Skeletal muscle tissue (tissue), 4 donors: ENCODE results near the gene TTN. TPM values are rescaled to one million over a fixed set of nuclear protein-coding genes. Genes with fewer than 3 reads are reported as not detected.

Experiments used
- H3K27ac ChIP-seq: one replicate; pipeline ENCODE4 v1.7.0; 2013; ENCODE audit warnings: mild to moderate bottlenecking, low read depth, low read length, inconsistent platforms
- H3K27me3 ChIP-seq, 3 donors: one replicate each; pipeline ENCODE4 v1.7.0; 2013; ENCODE audit warnings: low read length in 3 of 3; ENCODE audit not compliant: control insufficient read depth in 3 of 3, insufficient read depth in 3 of 3
- H3K36me3 ChIP-seq, 3 donors: one replicate each; pipeline ENCODE4 v1.7.0; 2013; ENCODE audit warnings: low read length in 3 of 3; ENCODE audit not compliant: control insufficient read depth in 3 of 3, insufficient read depth in 3 of 3
- H3K4me1 ChIP-seq, 3 donors: one replicate each; pipeline ENCODE4 v1.7.0; 2013; ENCODE audit warnings: low read length in 3 of 3, mild to moderate bottlenecking in 3 of 3; ENCODE audit not compliant: control insufficient read depth in 3 of 3, insufficient read depth in 3 of 3
- H3K4me3 ChIP-seq, 3 donors: one replicate each; pipeline ENCODE4 v1.7.0; 2013; ENCODE audit warnings: low read length in 3 of 3
- H3K9ac ChIP-seq, 3 donors: one replicate each; pipeline ENCODE4 v1.7.0; 2013; ENCODE audit warnings: low read length in 3 of 3, mild to moderate bottlenecking in 3 of 3, moderate library complexity in 2 of 3, low read depth in 1 of 3
- H3K9me3 ChIP-seq, 3 donors: one replicate each; pipeline ENCODE4 v1.7.0; 2013; ENCODE audit warnings: low read length in 3 of 3; ENCODE audit not compliant: control insufficient read depth in 3 of 3
- total RNA-seq: library from RNA; depleted of rRNA; stranded (reverse); fragments of >200 nt; gene quantifications from one replicate; pipeline ENCODE4 v1.2.3, GENCODE V29; 2014
- donor health status: Osteomylitis.

The TTN gene
- total RNA-seq, 1 donor from 2014 or later, result 2,245 TPM

GRCh38 chr2:178628605-178629004, 178.6 kb downstream of the TTN start:
- Histone ChIP-seq H3K4me1 (peaks cover 36 to 44% (median 43%) of the 10 kb centered on the region in 3 donors), H3K27ac (peak overlapping the region; percentile 42), H3K9me3 (no peaks in the 10 kb centered on the region), H3K36me3 (peaks cover 57 to 83% (median 79%) of the 10 kb centered on the region in 3 donors), H3K4me3 (no peak overlapping the region), H3K9ac (no peak overlapping the region), H3K27me3 (no peaks in the 10 kb centered on the region)

GRCh38 chr2:178627401-178627800, 179.8 kb downstream of the TTN start:
- Histone ChIP-seq H3K27me3 (no peaks in the 10 kb centered on the region), H3K9me3 (no peaks in the 10 kb centered on the region), H3K4me3 (no peak overlapping the region), H3K36me3 (peaks cover 54 to 83% (median 79%) of the 10 kb centered on the region in 3 donors), H3K4me1 (peaks cover 32 to 33% (median 32%) of the 10 kb centered on the region in 3 donors), H3K27ac (peak overlapping the region; percentile 42), H3K9ac (no peak overlapping the region)

- Histone ChIP-seq H3K27ac (no peak overlapping the region), H3K9ac (no peak overlapping the region), H3K4me1 (peaks cover 0 to 33% (median 3%) of the 10 kb centered on the region in 3 donors)
Measured at GRCh38 chr2:178615969-178616368, 191.3 kb downstream of the TTN start.

GRCh38 chr2:178602901-178603300, 204.3 kb downstream of the TTN start:
- no peak overlapping the region for H3K27ac ChIP-seq
- H3K4me3 ChIP-seq, result no peak overlapping the region
- no peaks in the 10 kb centered on the region for H3K9me3 ChIP-seq
- H3K9ac ChIP-seq, result no peak overlapping the region
- H3K36me3 ChIP-seq, result peaks cover 82 to 96% (median 91%) of the 10 kb centered on the region in 3 donors
- H3K27me3 ChIP-seq, result no peaks in the 10 kb centered on the region
- peaks cover 5 to 23% (median 14%) of the 10 kb centered on the region in 3 donors for H3K4me1 ChIP-seq

More at GRCh38 chr2:178615969-178616368, 191.3 kb downstream of the TTN start:
- H3K36me3 ChIP-seq, result peaks cover 90 to 99% (median 95%) of the 10 kb centered on the region in 3 donors
- no peaks in the 10 kb centered on the region for H3K9me3 ChIP-seq
- no peak overlapping the region for H3K4me3 ChIP-seq
- no peaks in the 10 kb centered on the region for H3K27me3 ChIP-seq

- no peaks in the 10 kb centered on the region for H3K27me3 ChIP-seq
- H3K4me1 ChIP-seq, result peaks cover 4 to 16% (median 6%) of the 10 kb centered on the region in 3 donors
- no peak overlapping the region for H3K4me3 ChIP-seq
- H3K36me3 ChIP-seq, result peaks cover 87 to 96% (median 95%) of the 10 kb centered on the region in 3 donors
- no peaks in the 10 kb centered on the region for H3K9me3 ChIP-seq
- no peak overlapping the region for H3K9ac ChIP-seq
- no peak overlapping the region for H3K27ac ChIP-seq
Measured at GRCh38 chr2:178592655-178593054, 214.6 kb downstream of the TTN start.

- H3K9me3 ChIP-seq, result no peaks in the 10 kb centered on the region
- H3K27ac ChIP-seq, result peak overlapping the region; percentile 3
- no peaks in the 10 kb centered on the region for H3K27me3 ChIP-seq
- peaks cover 90 to 95% (median 94%) of the 10 kb centered on the region in 3 donors for H3K36me3 ChIP-seq
- no peak overlapping the region for H3K9ac ChIP-seq
- H3K4me3 ChIP-seq, result no peak overlapping the region
- peaks cover 4 to 24% (median 6%) of the 10 kb centered on the region in 3 donors for H3K4me1 ChIP-seq
Measured at GRCh38 chr2:178589335-178589734, 217.9 kb downstream of the TTN start.

- no peak overlapping the region for H3K9ac ChIP-seq
- H3K36me3 ChIP-seq, result peaks cover 85 to 94% (median 88%) of the 10 kb centered on the region in 3 donors
- peaks cover 0 to 19% (median 0%) of the 10 kb centered on the region in 3 donors for H3K4me1 ChIP-seq
- H3K4me3 ChIP-seq, result no peak overlapping the region
- H3K9me3 ChIP-seq, result peaks cover 0 to 1% (median 0%) of the 10 kb centered on the region in 3 donors
- H3K27me3 ChIP-seq, result no peaks in the 10 kb centered on the region
- H3K27ac ChIP-seq, result peak overlapping the region; percentile 2
Measured at GRCh38 chr2:178584666-178585065, 222.6 kb downstream of the TTN start.

- Histone ChIP-seq H3K4me3 (no peak overlapping the region), H3K27ac (no peak overlapping the region), H3K9ac (no peak overlapping the region), H3K4me1 (peaks cover 8 to 28% (median 16%) of the 10 kb centered on the region in 3 donors), H3K9me3 (peaks cover 0 to 1% (median 0%) of the 10 kb centered on the region in 3 donors), H3K36me3 (peaks cover 87 to 99% (median 96%) of the 10 kb centered on the region in 3 donors), H3K27me3 (no peaks in the 10 kb centered on the region)
Measured at GRCh38 chr2:178579006-178579405, 228.2 kb downstream of the TTN start.

- Histone ChIP-seq H3K27ac (peak overlapping the region; percentile 36), H3K9me3 (peaks cover 0 to under 1% (median 0%) of the 10 kb centered on the region in 3 donors), H3K27me3 (no peaks in the 10 kb centered on the region), H3K4me3 (no peak overlapping the region), H3K9ac (no peak overlapping the region), H3K4me1 (peaks cover 32 to 68% (median 46%) of the 10 kb centered on the region in 3 donors), H3K36me3 (peaks cover 95 to 100% (median 98%) of the 10 kb centered on the region in 3 donors)
Measured at GRCh38 chr2:178574789-178575188, 232.4 kb downstream of the TTN start.

- Histone ChIP-seq H3K9me3 (no peaks in the 10 kb centered on the region), H3K36me3 (peaks cover 78 to 100% (median 96%) of the 10 kb centered on the region in 3 donors), H3K27ac (peak overlapping the region; percentile 14), H3K9ac (no peak overlapping the region), H3K27me3 (no peaks in the 10 kb centered on the region), H3K4me3 (no peak overlapping the region), H3K4me1 (peaks cover 26 to 78% (median 44%) of the 10 kb centered on the region in 3 donors)
Measured at GRCh38 chr2:178568227-178568626, 239.0 kb downstream of the TTN start.
